SU-DHL-6 (cell line): ENCODE results near the gene CD151.

ENCODE experiments used
- EZH2phosphoT487 ChIP-seq: fragments of 200-600 bp; sonication (generic), shearing (Covaris generic); conservative IDR thresholded peaks from 2 replicates; pipeline ENCODE4 v1.6.1; 2018; ENCODE audit warnings: mild to moderate bottlenecking, antibody characterized with exemption, low read length, moderate library complexity, mixed read lengths
- TF ChIP-seq, protein P1 (sequence below): fragments of 200-600 bp; sonication (generic); IDR thresholded peaks from one replicate; pipeline ENCODE4 v1.5.1; 2017; ENCODE audit warnings: antibody characterized with exemption, mild to moderate bottlenecking, low read length, moderate library complexity; ENCODE audit not compliant: insufficient read depth, poor library complexity, severe bottlenecking

DNA sequence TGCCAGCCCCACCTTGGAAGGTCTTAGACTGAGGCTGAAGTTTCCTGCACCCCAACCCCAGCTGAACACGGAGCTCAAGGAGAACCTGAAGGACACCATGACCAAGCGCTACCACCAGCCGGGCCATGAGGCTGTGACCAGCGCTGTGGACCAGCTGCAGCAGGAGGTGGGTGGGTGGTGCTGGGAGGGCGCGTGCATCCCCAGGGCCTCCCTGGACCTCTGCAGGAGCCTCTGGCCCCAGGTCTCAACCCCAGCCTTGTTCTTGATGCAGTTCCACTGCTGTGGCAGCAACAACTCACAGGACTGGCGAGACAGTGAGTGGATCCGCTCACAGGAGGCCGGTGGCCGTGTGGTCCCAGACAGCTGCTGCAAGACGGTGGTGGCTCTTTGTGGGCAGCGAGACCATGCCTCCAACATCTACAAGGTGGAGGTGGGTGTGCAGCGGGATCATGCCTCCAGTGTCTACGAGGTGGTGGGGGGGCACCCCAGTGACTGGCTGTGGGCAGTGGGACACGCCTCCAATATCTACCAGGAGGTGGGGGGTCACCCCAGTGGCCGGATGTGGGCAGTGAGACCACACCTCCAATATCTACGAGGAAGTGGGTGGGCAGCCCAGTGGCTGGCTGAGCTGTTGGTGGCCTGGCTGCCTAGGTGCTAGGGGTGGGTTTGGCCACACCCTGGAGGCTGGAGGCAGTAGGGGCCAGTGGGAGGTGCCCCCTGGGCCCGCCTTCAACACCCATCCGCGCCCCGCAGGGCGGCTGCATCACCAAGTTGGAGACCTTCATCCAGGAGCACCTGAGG, 4.6 kb downstream of the CD151 start:
- TF ChIP-seq, protein P1, sequence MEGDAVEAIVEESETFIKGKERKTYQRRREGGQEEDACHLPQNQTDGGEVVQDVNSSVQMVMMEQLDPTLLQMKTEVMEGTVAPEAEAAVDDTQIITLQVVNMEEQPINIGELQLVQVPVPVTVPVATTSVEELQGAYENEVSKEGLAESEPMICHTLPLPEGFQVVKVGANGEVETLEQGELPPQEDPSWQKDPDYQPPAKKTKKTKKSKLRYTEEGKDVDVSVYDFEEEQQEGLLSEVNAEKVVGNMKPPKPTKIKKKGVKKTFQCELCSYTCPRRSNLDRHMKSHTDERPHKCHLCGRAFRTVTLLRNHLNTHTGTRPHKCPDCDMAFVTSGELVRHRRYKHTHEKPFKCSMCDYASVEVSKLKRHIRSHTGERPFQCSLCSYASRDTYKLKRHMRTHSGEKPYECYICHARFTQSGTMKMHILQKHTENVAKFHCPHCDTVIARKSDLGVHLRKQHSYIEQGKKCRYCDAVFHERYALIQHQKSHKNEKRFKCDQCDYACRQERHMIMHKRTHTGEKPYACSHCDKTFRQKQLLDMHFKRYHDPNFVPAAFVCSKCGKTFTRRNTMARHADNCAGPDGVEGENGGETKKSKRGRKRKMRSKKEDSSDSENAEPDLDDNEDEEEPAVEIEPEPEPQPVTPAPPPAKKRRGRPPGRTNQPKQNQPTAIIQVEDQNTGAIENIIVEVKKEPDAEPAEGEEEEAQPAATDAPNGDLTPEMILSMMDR = no peak
- no peak for TF ChIP-seq EZH2phosphoT487
